Measurements from ENCODE around the gene GPRASP3. TPM values are rescaled to one million over a fixed set of nuclear protein-coding genes. Genes with fewer than 3 reads are reported as not detected.

GPRASP3 gene
- 2.5 and 2.6 TPM in 2 replicates for total RNA-seq

GRCh38 chrX:102720237-102721168, at the start of gene GPRASP3:
Gene GPRASP3, plus strand, starts transcription at chrX:102720743. Its CDS starts 28,253 bp downstream, at chrX:102748996.

GRCh38 chrX:102712216-102712966, 8.2 kb upstream of the GPRASP3 start, which contains the start of gene GPRASP2:
Gene GPRASP2, plus strand, starts transcription at chrX:102712448. Its CDS starts 2,422 bp downstream, at chrX:102714870.

Other genes with a start within 250 kb of the GPRASP3 start
- gene TCP11X2, start 248.9 kb upstream of the GPRASP3 start, total RNA-seq = not detected in 2 replicates
- 4.6 and 7.5 TPM in 2 replicates for gene TMSB15A, start 204.0 kb upstream of the GPRASP3 start, total RNA-seq
- 12.4 and 19.0 TPM in 2 replicates for gene ARMCX5, start 121.2 kb upstream of the GPRASP3 start, total RNA-seq
- gene GPRASP1, start 69.3 kb upstream of the GPRASP3 start, total RNA-seq = 0.58 and 1.2 TPM in 2 replicates
- 10.7 and 24.6 TPM in 2 replicates for gene GPRASP2, start 8.3 kb upstream of the GPRASP3 start, total RNA-seq
- gene RAB40AL, start 216.5 kb downstream of the GPRASP3 start, total RNA-seq = not detected in 2 replicates